Activated T-helper 1 cell treated with anti-CD3 and anti-CD28 coated beads, Interleukin-12 subunit alpha, Interleukin-12 subunit beta, Interleukin-2, Interleukin-4 antibody, amounts not matched to agents 30 ng/mL and 10 ng/mL and 1 ng/mL, durations not matched to agents 14 hours and 24 hours and 36 hours (primary cell): ENCODE results near the gene COPG1. TPM values are rescaled to one million over a fixed set of nuclear protein-coding genes. Genes with fewer than 3 reads are reported as not detected.
"Not testable (repeated sequence)": the region's sequence is repeated elsewhere in the genome, so short reads cannot be mapped to it uniquely, and the experiment has no call there.

ENCODE experiments used
- DNase-seq: peaks from one replicate; pipeline ENCODE4 v3.0.0; 2021; ENCODE audit warnings: low spot score
- H3K27ac Mint-ChIP-seq: one replicate; pipeline ENCODE4 v1.8.0; 2021; ENCODE audit warnings: mild to moderate bottlenecking, mixed read lengths
- H3K27me3 Mint-ChIP-seq: one replicate; pipeline ENCODE4 v1.8.0; 2022; ENCODE audit warnings: mild to moderate bottlenecking, moderate library complexity, mixed read lengths; ENCODE audit not compliant: insufficient read depth
- H3K36me3 Mint-ChIP-seq: one replicate; pipeline ENCODE4 v1.8.0; 2021; ENCODE audit warnings: low read depth, mixed read lengths
- H3K4me1 Mint-ChIP-seq: one replicate; pipeline ENCODE4 v1.8.0; 2021; ENCODE audit warnings: low read depth, mixed read lengths
- H3K4me3 Mint-ChIP-seq: one replicate; pipeline ENCODE4 v1.8.0; 2021; ENCODE audit warnings: mild to moderate bottlenecking, moderate library complexity, mixed read lengths
- H3K9me3 Mint-ChIP-seq: one replicate; pipeline ENCODE4 v1.8.0; 2021; ENCODE audit warnings: mixed read lengths
- intact Hi-C: fragments of 100-400 bp; cut with micrococcal nuclease; formaldehyde crosslinking; loops from one replicate; pipeline ENCODE4 v1.15.1; 2024
- total RNA-seq: library from RNA; stranded (reverse); gene quantifications from 2 replicates; pipeline ENCODE4 v1.2.3, GENCODE V29; 2022

COPG1 gene
- total RNA-seq, 1 donor from 2014 or later: 160 TPM

GRCh38 chr3:129228891-129229585 is 20.4 kb upstream of the COPG1 start:
- Mint-ChIP-seq H3K27me3 (no peaks in the 10 kb centered on the region), H3K4me3 (no peak overlapping the region), H3K4me1 (peaks cover 69% of the 10 kb centered on the region), H3K27ac (peak overlapping the region; percentile 71), H3K9me3 (no peaks in the 10 kb centered on the region), H3K36me3 (peaks cover 3% of the 10 kb centered on the region)
- intact Hi-C loops: no loop called here
- DNase-seq: no peak

- Mint-ChIP-seq H3K27ac (peak overlapping the region; percentile 50), H3K4me3 (peak overlapping the region; percentile 57), H3K36me3 (peaks cover 3% of the 10 kb centered on the region), H3K27me3 (no peaks in the 10 kb centered on the region), H3K9me3 (no peaks in the 10 kb centered on the region), H3K4me1 (peaks cover 74% of the 10 kb centered on the region)
- intact Hi-C loops: loop anchor here (1.0 to 2.0 kb wide), 3 partner anchors 9 to 46 kb away; partner anchors contain the start of gene COPG1
- peak; percentile 35 for DNase-seq
Measured at GRCh38 chr3:129230311-129231019, 18.9 kb upstream of the COPG1 start.

- DNase-seq: no peak
- Mint-ChIP-seq H3K27me3 (no peaks in the 10 kb centered on the region), H3K4me1 (peaks cover 71% of the 10 kb centered on the region), H3K36me3 (peaks cover 3% of the 10 kb centered on the region), H3K4me3 (peak overlapping the region; percentile 39), H3K9me3 (no peaks in the 10 kb centered on the region), H3K27ac (peak overlapping the region; percentile 84)
- intact Hi-C loops: loop anchor here (2.0 kb wide), 1 partner anchor 17 kb away; the partner anchor contains the start of gene COPG1
Measured at GRCh38 chr3:129231331-129232119, 17.9 kb upstream of the COPG1 start.

GRCh38 chr3:129233538-129233937 is 15.9 kb upstream of the COPG1 start:
- H3K27ac Mint-ChIP-seq: peak overlapping the region; percentile 82
- no peaks in the 10 kb centered on the region for H3K9me3 Mint-ChIP-seq
- H3K4me1 Mint-ChIP-seq: peaks cover 64% of the 10 kb centered on the region
- peak overlapping the region; percentile 46 for H3K4me3 Mint-ChIP-seq
- intact Hi-C loops: no loop called here
- H3K36me3 Mint-ChIP-seq: peaks cover 3% of the 10 kb centered on the region
- no peaks in the 10 kb centered on the region for H3K27me3 Mint-ChIP-seq
- DNase-seq: no peak

GRCh38 chr3:129234441-129234840 is 15.0 kb upstream of the COPG1 start:
- intact Hi-C loops: no loop called here
- Mint-ChIP-seq H3K4me1 (peaks cover 64% of the 10 kb centered on the region), H3K4me3 (no peak overlapping the region), H3K36me3 (no peaks in the 10 kb centered on the region), H3K27me3 (no peaks in the 10 kb centered on the region), H3K27ac (no peak overlapping the region), H3K9me3 (no peaks in the 10 kb centered on the region)
- DNase-seq: no peak

- Mint-ChIP-seq H3K4me1 (peaks cover 64% of the 10 kb centered on the region), H3K9me3 (no peaks in the 10 kb centered on the region), H3K27ac (peak overlapping the region; percentile 42), H3K4me3 (no peak overlapping the region), H3K27me3 (no peaks in the 10 kb centered on the region), H3K36me3 (peaks cover 3% of the 10 kb centered on the region)
- no peak for DNase-seq
- intact Hi-C loops: no loop called here
Measured at GRCh38 chr3:129235344-129235917, 14.0 kb upstream of the COPG1 start.

- DNase-seq: peak; percentile 58
- Mint-ChIP-seq H3K27ac (peak overlapping the region; percentile 90), H3K27me3 (no peaks in the 10 kb centered on the region), H3K36me3 (peaks cover 3% of the 10 kb centered on the region), H3K9me3 (no peaks in the 10 kb centered on the region), H3K4me3 (peak overlapping the region; percentile 41), H3K4me1 (peaks cover 43% of the 10 kb centered on the region)
- intact Hi-C loops: loop anchor here (1.0 to 2.0 kb wide), 4 partner anchors 9 to 244 kb away; partner anchors contain the start of genes CFAP92, COPG1 and RAB43
Measured at GRCh38 chr3:129238945-129239705, 10.3 kb upstream of the COPG1 start.

GRCh38 chr3:129239991-129240390 is 9.4 kb upstream of the COPG1 start:
- peak overlapping the region; percentile 93 for H3K27ac Mint-ChIP-seq
- H3K4me3 Mint-ChIP-seq: peak overlapping the region; percentile 59
- DNase-seq: no peak
- peaks cover 36% of the 10 kb centered on the region for H3K4me1 Mint-ChIP-seq
- H3K9me3 Mint-ChIP-seq: no peaks in the 10 kb centered on the region
- no peaks in the 10 kb centered on the region for H3K27me3 Mint-ChIP-seq
- intact Hi-C loops: loop anchor here (1.0 to 2.0 kb wide), 4 partner anchors 9 to 245 kb away; partner anchors contain the start of genes CFAP92, COPG1 and RAB43
- peaks cover 3% of the 10 kb centered on the region for H3K36me3 Mint-ChIP-seq

GRCh38 chr3:129240436-129240835 is 9.0 kb upstream of the COPG1 start:
- peak overlapping the region; percentile 93 for H3K27ac Mint-ChIP-seq

GRCh38 chr3:129245141-129245540 is 4.3 kb upstream of the COPG1 start:
- no peak for DNase-seq
- intact Hi-C loops: loop anchor here (1.0 to 5.0 kb wide), 5 partner anchors 61 to 443 kb away; partner anchors contain the start of gene ISY1
- H3K4me1 Mint-ChIP-seq: peaks cover 42% of the 10 kb centered on the region
- H3K4me3 Mint-ChIP-seq: peak overlapping the region; percentile 19
- no peaks in the 10 kb centered on the region for H3K9me3 Mint-ChIP-seq
- H3K27me3 Mint-ChIP-seq: no peaks in the 10 kb centered on the region
- H3K27ac Mint-ChIP-seq: peak overlapping the region; percentile 28
- H3K36me3 Mint-ChIP-seq: peaks cover 3% of the 10 kb centered on the region

More at GRCh38 chr3:129240436-129240835, 9.0 kb upstream of the COPG1 start:
- no peak for DNase-seq
- Mint-ChIP-seq H3K36me3 (peaks cover 3% of the 10 kb centered on the region), H3K4me1 (peaks cover 36% of the 10 kb centered on the region), H3K9me3 (no peaks in the 10 kb centered on the region), H3K4me3 (no peak overlapping the region), H3K27me3 (no peaks in the 10 kb centered on the region)
- intact Hi-C loops: no loop called here

- H3K27me3 Mint-ChIP-seq, H3K9me3 Mint-ChIP-seq, H3K36me3 Mint-ChIP-seq: not testable (repeated sequence)
- Mint-ChIP-seq H3K4me1 (peaks cover 43% of the 10 kb centered on the region), H3K4me3 (peak overlapping the region; percentile 19), H3K27ac (peak overlapping the region; percentile 28)
- intact Hi-C loops: loop anchor here (1.0 to 5.0 kb wide), 6 partner anchors 61 to 443 kb away; partner anchors contain the start of gene ISY1
- DNase-seq: peak; percentile 68
Measured at GRCh38 chr3:129245641-129246306, 3.6 kb upstream of the COPG1 start.
